KMS-11 (cell line): ENCODE data around the gene VWA2.

Source experiments
- H2AFZ ChIP-seq: fragments of 200-600 bp; sonication (generic); 2 replicates; pipeline ENCODE4 v1.6.1; 2016; ENCODE audit warnings: antibody characterized with exemption, mixed run types, low read depth
- H3K27ac ChIP-seq: fragments of 200-600 bp; sonication (generic); 2 replicates; pipeline ENCODE4 v1.6.1; 2016; ENCODE audit warnings: mild to moderate bottlenecking, mixed run types
- H3K27me3 ChIP-seq: fragments of 200-600 bp; sonication (generic); 2 replicates; pipeline ENCODE4 v1.6.1; 2017; ENCODE audit warnings: mild to moderate bottlenecking, low read depth, mixed run types, moderate library complexity; ENCODE audit not compliant: insufficient read depth
- H3K36me3 ChIP-seq: fragments of 200-600 bp; sonication (generic); 2 replicates; pipeline ENCODE4 v1.6.1; 2017; ENCODE audit warnings: mild to moderate bottlenecking, mixed run types; ENCODE audit not compliant: insufficient read depth
- H3K4me1 ChIP-seq: fragments of 200-600 bp; sonication (generic); 2 replicates; pipeline ENCODE4 v1.6.1; 2016; ENCODE audit warnings: mild to moderate bottlenecking, low read depth, mixed run types; ENCODE audit not compliant: poor library complexity, severe bottlenecking
- H3K4me2 ChIP-seq: fragments of 200-600 bp; sonication (generic); 2 replicates; pipeline ENCODE4 v1.7.0; 2016; ENCODE audit warnings: mild to moderate bottlenecking, mixed run types
- H3K4me3 ChIP-seq: fragments of 200-600 bp; sonication (generic); IDR thresholded peaks from 2 replicates; pipeline ENCODE4 v1.6.1; 2017; ENCODE audit warnings: low read depth, low read length, mixed read lengths; ENCODE audit not compliant: insufficient read depth
- H3K79me2 ChIP-seq: fragments of 200-600 bp; sonication (generic); 2 replicates; pipeline ENCODE4 v1.6.1; 2016; ENCODE audit warnings: low read depth, mixed run types; ENCODE audit not compliant: insufficient read depth
- H3K9ac ChIP-seq: fragments of 200-600 bp; sonication (generic); 2 replicates; pipeline ENCODE4 v1.6.1; 2016; ENCODE audit warnings: mild to moderate bottlenecking, mixed run types
- H4K20me1 ChIP-seq: fragments of 200-600 bp; sonication (generic); 2 replicates; pipeline ENCODE4 v1.6.1; 2016; ENCODE audit warnings: mild to moderate bottlenecking, mixed run types; ENCODE audit not compliant: insufficient read depth
- CTCF ChIP-seq: fragments of 200-600 bp; sonication (generic); conservative IDR thresholded peaks from 2 replicates; pipeline ENCODE4 v1.6.1; 2017; ENCODE audit warnings: low read depth, mild to moderate bottlenecking, antibody characterized with exemption, low read length, moderate library complexity, mixed read lengths

VWA2 gene

GRCh38 chr10:114304571-114305421, 65.7 kb downstream of the VWA2 start:
- Histone ChIP-seq H3K4me1 (no peaks in the 10 kb centered on the region), H3K4me3 (no peak overlapping the region), H3K9ac (peak overlapping the region; percentile 32), H2AFZ (peak overlapping the region; percentile 96), H3K36me3 (no peaks in the 10 kb centered on the region), H3K4me2 (peak overlapping the region; percentile 67), H3K27me3 (no peaks in the 10 kb centered on the region), H4K20me1 (no peaks in the 10 kb centered on the region), H3K79me2 (no peaks in the 10 kb centered on the region), H3K27ac (peak overlapping the region; percentile 17; the same call in 1 of the 2 replicates)
- peak; percentile 8 for TF ChIP-seq CTCF

- Histone ChIP-seq H3K9ac (no peak overlapping the region), H3K27me3 (no peaks in the 10 kb centered on the region), H3K4me3 (no peak overlapping the region), H3K79me2 (no peaks in the 10 kb centered on the region), H2AFZ (no peak overlapping the region), H4K20me1 (no peaks in the 10 kb centered on the region), H3K36me3 (no peaks in the 10 kb centered on the region), H3K27ac (no peak overlapping the region), H3K4me1 (no peaks in the 10 kb centered on the region), H3K4me2 (no peak overlapping the region)
- no peak for TF ChIP-seq CTCF
Observed at GRCh38 chr10:114305521-114305925, 66.5 kb downstream of the VWA2 start.

- no peaks in the 10 kb centered on the region for H3K27me3 ChIP-seq
- H3K79me2 ChIP-seq: no peaks in the 10 kb centered on the region
- no peak overlapping the region for H3K4me2 ChIP-seq
- no peaks in the 10 kb centered on the region for H3K36me3 ChIP-seq
- no peak overlapping the region for H3K9ac ChIP-seq
- no peaks in the 10 kb centered on the region for H4K20me1 ChIP-seq
- no peaks in the 10 kb centered on the region for H3K4me1 ChIP-seq
- no peak overlapping the region for H3K4me3 ChIP-seq
- H3K27ac ChIP-seq: no peak overlapping the region
- H2AFZ ChIP-seq: no peak overlapping the region
- no peak for TF ChIP-seq CTCF
Observed at GRCh38 chr10:114306116-114306973, 67.3 kb downstream of the VWA2 start.

- H3K27ac ChIP-seq: no peak overlapping the region
Observed at GRCh38 chr10:114307731-114308130, 68.7 kb downstream of the VWA2 start.

More at GRCh38 chr10:114307731-114308130, 68.7 kb downstream of the VWA2 start:
- H4K20me1 ChIP-seq: no peaks in the 10 kb centered on the region
- TF ChIP-seq CTCF: no peak
- no peak overlapping the region for H3K4me3 ChIP-seq
- no peak overlapping the region for H2AFZ ChIP-seq
- no peaks in the 10 kb centered on the region for H3K79me2 ChIP-seq
- no peaks in the 10 kb centered on the region for H3K36me3 ChIP-seq
- H3K9ac ChIP-seq: no peak overlapping the region
- H3K4me1 ChIP-seq: no peaks in the 10 kb centered on the region
- H3K4me2 ChIP-seq: no peak overlapping the region
- no peaks in the 10 kb centered on the region for H3K27me3 ChIP-seq
